HG02981 (cell line): ENCODE measurements around the gene CDHR2.
A peak's percentile ranks its signal among the peaks of the same experiment; 100 is the strongest.
"Not testable (repeated sequence)": the region's sequence is repeated elsewhere in the genome, so short reads cannot be mapped to it uniquely, and the experiment has no call there.

ENCODE experiments used
- ATAC-seq: cut with Tn5 transposase; IDR thresholded peaks from one replicate; pipeline ENCODE4 v1.9.1; 2021; ENCODE audit warnings: mild to moderate bottlenecking, moderate library complexity; ENCODE audit not compliant: unreplicated experiment

The CDHR2 gene

DNA sequence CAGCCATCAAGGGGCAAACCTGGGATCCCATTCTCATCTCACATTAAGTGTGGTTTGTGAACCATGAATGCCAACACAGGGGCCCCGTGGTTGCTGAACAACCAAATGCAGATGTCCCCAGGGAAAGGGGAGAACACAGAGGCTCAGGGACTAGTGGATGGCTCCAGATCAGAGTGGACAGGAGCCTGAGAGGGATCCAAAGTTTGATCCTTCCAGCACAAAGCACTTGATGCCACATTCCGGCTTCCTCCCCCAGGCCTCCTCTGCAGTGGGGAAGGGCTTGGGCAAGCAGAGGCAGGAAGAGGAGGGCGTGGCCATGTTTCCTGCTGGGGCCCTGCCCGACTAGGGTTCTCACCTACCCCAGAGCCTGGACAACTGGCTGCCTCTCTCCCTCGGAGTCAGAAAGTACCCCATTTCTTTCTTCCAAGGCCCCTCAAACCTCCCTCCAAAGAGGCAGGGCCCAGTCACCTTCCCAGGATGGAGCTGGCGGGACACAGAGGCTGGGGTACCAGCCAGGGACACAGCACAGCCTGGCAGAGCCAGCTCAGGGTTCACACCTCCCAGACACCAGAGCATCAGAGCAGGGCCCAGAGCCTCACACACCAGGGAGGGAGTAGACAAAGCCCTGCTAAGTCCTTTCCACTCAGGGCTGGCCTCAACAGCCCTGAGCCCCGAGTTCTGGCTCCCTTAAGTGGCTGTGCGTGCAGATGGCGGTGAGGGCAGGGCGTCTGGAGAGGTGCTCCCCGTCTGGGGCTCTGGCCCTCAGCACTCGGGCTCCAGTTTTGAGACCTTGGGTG lies 7.6 kb upstream of the CDHR2 start:
- ATAC-seq: no peak

GRCh38 chr5:176542135-176542595 lies 7.0 kb upstream of the CDHR2 start:
- no peak for ATAC-seq

DNA sequence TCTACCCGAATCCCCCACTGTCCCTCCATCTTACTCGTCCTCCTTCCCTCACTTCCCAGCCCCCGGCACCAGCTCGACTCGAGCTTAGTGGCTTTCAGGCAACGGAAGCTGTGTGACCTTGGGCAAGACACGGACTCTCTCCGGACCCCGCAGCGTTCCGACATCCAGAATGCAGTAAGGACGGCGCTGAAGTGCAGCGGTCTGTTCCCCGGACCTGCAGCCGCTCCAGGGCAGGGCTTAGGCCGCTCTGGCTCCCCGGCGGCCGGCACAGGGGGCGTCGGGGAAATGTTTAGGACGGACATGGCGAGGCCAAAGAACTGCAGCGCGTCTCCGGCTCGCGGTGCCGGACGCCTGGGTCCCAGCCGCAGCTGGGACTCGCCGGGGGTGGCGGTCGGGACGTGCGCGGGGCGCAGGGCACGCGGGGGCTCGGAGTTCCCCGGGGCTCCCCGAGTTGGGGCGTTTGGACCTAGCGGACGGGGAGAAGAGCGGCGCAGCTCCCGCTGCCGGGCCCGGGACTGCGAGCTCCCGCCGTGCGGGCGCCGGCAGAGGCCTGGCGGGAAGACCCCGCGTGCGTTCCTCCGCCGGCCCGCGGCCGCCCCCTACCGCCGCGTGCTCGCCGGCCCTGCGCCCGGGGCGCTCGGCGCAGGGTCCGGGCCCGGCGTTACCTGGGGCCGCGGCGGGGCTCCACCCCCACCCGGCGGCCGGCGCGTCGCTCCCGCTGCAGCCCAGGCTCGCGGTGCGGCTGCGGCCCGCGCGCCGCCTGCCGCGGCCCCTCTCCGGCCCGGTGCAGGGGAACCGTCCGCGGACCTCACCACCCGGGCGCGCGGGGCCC lies 6.3 kb upstream of the CDHR2 start:
- peak; percentile 31 for ATAC-seq

DNA sequence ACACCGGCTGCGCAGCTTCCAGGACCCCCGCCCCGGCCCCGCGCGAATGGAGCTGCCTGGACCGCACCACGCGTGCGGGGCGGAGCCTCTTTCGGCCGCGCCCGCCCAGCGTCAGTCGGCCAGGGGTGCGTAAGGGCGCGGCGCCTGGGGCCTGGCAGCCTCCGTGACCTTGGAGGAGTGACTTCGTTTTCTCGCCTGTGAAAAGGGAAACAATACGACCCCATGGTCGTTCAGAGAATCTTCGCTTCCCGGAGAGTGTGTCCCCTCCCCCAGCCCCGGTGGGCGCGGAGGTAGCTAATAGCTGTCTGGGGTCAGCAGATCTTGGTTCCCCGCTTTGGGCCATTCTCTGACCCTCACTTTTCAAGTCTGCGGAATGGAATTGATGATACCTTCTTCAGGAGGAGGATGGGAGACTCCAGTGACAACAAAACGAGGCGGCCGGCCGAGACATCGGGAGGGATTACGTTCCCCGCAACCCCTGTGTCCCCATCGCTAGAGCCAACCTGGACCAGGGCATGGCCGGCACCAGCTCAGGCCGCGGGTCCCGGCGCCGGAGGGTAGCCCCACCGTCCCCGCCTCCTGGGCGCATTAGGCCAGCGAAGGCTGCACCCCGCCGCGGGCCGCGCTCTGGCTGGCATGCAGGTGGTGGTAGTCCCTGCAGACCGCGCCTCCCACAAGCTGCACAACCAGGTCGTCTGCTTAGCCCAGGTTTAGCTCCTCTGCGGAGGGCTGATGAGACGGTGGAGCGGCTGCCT lies 5.5 kb upstream of the CDHR2 start:
- ATAC-seq: peak; percentile 61

- ATAC-seq: no peak
Observed at GRCh38 chr5:176545388-176545736, 3.8 kb upstream of the CDHR2 start.

DNA sequence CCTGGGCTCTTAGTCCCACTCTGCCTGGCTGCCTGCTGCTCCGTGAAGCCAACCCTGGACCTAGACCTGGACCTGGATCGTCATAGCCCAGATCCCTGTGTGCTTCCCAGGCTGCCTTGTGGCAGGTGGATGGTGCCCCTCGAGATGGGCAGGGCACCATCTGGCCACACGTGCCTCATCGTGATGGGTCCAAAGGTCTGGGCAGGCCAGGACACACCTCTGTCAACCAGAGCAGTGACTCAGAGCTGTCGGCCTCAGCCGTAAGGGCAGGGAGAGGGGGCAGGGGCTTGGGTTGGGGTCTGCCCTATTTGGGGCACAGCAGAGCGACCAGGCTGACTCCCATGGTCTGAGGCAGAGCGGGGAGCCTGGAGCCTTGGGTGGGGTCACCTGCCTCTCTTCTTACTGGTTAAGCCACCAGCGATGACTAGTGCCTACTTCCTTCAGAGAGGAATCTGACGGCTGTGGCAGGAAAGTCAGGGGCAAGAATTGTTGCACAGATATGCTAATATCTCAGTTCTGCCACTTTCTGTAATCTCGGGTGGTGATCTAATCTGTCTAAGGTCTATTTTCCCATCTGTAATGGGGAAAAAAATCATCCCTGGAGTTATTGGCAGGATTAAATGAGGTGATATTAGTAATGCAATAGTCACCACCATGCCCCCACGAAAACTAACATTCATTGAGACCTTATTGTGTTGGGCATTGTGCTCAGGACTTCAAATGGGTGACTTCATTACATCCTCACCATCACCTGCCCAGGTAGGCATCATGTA lies 3.2 kb upstream of the CDHR2 start:
- no peak for ATAC-seq

DNA sequence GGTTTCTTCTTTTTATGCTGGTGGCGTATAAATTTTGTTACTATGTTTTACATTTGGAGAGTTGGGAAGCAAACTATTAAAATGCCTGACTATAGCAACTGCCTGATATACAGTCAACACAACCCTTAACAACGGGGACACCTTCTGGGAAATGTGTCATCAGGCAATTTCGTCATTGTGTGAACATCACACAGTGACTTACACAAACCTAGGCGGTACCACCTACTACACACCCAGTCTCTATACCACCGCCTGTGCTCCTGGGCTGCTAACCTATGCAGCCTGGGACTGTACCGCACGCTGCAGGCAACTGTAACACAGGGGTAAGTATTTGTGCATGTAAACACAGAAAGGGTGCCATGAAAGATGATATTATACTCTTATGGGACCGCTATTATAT lies 1.3 kb upstream of the CDHR2 start:
- no peak for ATAC-seq

- ATAC-seq: no peak
Observed at GRCh38 chr5:176549871-176550270, 729 bp downstream of the CDHR2 start.

DNA sequence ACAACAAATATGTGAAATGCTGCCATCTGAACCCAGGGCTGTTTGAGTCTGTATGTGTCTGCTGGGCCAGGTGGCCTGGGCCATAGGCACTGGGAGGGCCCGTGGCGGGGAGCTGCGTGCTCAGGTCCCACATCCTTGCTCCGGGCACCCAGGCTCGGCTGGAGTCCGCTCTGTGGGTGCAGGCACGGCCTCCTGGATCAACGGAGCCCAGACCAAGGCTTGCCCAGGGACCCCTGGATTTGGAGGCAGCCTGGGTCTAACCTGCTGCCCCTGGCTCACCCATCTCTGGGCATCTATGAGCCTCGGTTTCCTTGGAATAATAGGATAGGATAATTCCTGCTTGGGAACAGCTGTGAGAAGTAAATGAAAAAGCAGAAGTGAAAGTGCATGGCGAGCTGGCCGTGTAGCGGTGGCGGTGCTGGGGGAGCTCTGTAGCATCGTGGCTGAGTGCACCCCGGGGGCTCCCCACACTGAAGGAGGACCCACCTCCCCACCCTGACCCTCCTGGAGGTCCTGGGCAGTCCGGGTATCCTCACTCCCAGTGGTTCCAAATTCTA lies 1.2 kb downstream of the CDHR2 start:
- ATAC-seq: no peak

- ATAC-seq: not testable (repeated sequence)
Observed at GRCh38 chr5:176550937-176551336, 1.8 kb downstream of the CDHR2 start.

- no peak for ATAC-seq
Observed at GRCh38 chr5:176552332-176552869, 3.3 kb downstream of the CDHR2 start.

DNA sequence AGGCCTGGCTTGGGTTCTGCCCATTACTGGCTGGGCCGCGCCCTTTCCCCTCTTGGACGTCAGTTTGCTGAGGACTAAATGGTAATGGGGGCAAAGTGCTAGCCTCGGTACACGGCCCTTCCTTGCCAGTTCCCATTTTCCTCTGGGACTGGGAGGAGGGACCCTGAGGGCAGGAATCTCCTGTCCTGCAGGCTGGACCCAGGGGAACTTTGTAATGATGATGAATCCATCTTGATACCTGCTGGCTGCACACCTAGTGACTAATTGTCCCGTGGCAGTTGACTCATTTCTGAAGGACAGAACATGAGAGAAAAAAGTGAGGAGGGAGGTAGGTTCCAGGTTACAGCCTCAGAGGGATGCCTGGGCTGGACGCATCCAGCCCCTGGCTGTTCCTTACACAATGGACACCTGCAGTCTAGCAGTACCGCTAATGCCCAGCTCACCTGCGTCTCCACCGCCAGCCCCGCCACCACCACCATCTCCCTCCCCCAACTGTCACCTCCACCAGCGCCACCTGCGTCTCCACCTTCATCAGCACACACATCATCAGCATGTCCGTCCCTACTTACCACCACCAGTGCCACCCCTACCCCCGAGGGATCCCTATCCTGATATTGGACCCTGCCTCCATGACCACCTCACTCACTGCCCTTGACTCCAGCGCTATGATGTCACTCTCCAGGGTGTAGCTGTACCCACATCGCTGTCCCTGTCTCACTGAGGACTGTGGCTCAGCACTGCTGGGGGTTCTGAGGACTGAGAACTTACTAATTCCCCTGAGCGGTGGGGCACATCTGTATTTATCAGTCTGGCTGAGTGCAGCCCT lies 4.3 kb downstream of the CDHR2 start:
- ATAC-seq: no peak

- no peak for ATAC-seq
Observed at GRCh38 chr5:176557846-176558245, 8.7 kb downstream of the CDHR2 start.

DNA sequence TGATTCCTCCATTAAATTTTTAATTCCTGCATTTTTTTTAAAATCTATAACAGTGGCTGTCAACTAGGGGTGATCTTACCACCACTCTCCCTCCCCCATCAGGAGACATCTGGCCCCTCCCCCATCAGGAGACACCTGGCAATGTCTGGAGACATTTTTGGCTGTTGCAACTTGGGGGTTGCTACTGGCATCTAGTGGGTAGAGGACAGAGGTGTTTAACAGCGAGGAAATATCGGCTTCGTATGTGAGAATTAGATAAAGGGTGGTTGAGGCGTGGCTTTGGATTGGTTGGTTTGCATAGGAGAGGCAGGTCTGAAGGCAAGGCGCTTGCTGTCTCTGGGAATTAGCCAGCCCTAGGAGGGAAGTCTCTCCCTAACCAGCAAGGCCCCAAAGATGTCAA lies 10.5 kb downstream of the CDHR2 start:
- ATAC-seq: no peak

DNA sequence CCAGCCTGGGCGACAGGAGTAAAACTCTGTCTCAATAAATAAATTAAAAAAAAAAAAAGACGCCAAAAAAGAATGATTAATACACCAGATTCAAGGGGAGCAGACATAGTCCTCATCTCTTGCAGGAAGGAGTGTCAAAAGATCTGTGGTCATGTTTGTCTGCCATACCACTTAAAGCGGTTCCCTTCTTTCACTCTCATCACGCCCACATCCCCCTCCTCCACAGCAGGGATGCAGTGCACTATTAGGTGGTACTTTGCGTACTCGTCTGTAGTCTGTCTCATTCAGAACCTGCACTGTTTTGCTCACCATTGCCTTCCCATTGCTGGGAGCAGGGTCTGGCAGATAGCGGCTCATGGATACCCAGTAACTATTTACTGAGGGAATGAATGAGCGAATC lies 11.2 kb downstream of the CDHR2 start:
- ATAC-seq: no peak

DNA sequence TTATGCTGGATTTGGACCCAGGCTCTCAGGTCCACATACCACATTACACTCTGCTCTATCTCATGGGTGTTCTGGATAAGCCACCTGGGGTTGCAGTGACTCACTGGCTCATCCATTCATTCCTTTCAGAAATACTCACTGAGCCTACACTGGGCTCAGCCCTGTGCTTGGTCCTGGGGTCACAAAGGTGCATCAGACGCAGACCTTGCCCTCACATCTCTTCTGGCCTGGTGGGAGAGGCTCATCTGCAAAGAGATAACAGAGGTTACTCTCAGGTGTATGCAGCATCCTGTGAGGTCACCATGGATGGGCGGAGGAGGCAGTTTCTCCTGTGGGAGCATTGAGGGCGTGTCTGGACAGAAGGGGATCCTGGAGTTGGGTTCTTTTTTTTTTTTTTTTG lies 12.1 kb downstream of the CDHR2 start:
- ATAC-seq: no peak

DNA sequence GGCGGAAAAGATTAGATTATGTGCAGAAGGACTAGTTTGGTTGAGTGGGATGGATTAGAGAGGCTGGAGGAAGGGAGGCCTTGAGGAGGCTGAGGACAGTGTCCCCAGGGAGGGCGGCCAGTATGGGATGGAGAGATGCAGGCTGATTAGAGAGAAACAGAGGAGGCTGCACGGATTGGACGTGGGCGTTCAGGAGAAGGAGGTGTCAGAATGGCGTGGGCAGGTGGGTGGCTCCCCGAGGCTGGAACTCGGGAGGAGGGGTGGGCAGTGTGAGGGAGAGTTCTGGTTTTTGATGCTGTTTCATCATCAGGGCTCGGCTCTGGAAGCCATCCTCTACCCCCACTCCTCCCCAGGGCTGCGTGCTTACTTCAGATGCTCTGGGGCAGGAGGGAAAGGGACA lies 13.0 kb downstream of the CDHR2 start:
- ATAC-seq: no peak

GRCh38 chr5:176564002-176564401 lies 14.9 kb downstream of the CDHR2 start:
- ATAC-seq: no peak

DNA sequence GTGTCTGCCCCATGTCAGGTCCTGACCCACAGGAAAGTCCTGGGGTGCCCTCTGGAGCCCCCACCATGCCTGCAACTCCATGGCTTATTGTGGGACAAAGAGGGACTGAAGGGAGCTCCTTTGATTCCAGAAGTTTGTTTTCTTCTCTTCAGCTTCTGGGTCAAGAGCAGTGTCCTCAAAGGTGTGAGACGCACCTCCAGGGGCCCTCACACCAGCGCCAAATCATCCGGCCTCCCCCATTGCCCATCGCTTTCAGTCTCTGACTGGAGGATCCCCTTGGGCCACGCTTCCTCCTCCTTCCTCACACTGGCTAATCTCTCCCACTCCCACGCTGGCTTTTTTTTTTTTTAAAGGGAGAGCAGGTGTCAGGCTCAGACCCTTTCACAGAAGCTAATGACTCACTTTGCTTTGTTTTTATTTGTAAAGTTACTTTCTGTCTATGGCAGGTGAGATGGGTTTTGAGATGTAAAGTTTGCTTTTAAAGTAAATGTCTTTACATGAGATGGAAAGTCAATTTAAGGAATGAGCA lies 16.7 kb downstream of the CDHR2 start:
- ATAC-seq: no peak
